GM12878 (cell line): Measurements from ENCODE around the gene POTEF. TPM values are rescaled to one million over a fixed set of nuclear protein-coding genes. Genes with fewer than 3 reads are reported as not detected.
"Not testable (repeated sequence)": the region's sequence is repeated elsewhere in the genome, so short reads cannot be mapped to it uniquely, and the experiment has no call there.

Source experiments
- ATAC-seq: fragments of 200-7000 bp; cut with Tn5 transposase; 3 replicates; pipeline ENCODE4 v1.9.1; 2020; ENCODE audit warnings: mild to moderate bottlenecking, moderate library complexity
- BruUV-seq: library from RNA; stranded (reverse); fragments of 400-500 nt; replicated peaks from 2 replicates; lab custom pipeline; 2021; lab: Mats Ljungman, UMichigan
- CTCF ChIA-PET: fragments of 300-600 bp; sonication (Branson Sonifier 250); formaldehyde crosslinking; extraction: SDS; loops from one replicate; lab custom pipeline; 2021; ENCODE audit warnings: inconsistent platforms; lab: Yijun Ruan, JAX
- POLR2A ChIA-PET: fragments of 350-600 bp; formaldehyde crosslinking; extraction: SDS; loops from one replicate; lab custom pipeline; 2021; ENCODE audit warnings: inconsistent platforms; lab: Charles Lee
- RAD21 ChIA-PET: fragments of 300-600 bp; sonication (Branson Sonifier 250); formaldehyde crosslinking; loops from one replicate; lab custom pipeline; 2023; ENCODE audit warnings: antibody characterized with exemption; ENCODE audit not compliant: unreplicated experiment; lab: Charles Lee
- SMC1A ChIA-PET: fragments of 300-600 bp; sonication (Branson Sonifier 250); formaldehyde crosslinking; loops from one replicate; lab custom pipeline; 2023; ENCODE audit not compliant: unreplicated experiment, uncharacterized antibody; lab: Charles Lee
- DNase-seq: peaks from one replicate; pipeline ENCODE4 v3.0.0-alpha.2; 2011; ENCODE audit warnings: low read depth, low spot score
- FAIRE-seq: peaks from 3 replicates; lab custom pipeline; 2011; peaks lifted over from hg19 to GRCh38; lab: Jason Lieb, UNC
- H2AFZ ChIP-seq: 2 replicates; pipeline ENCODE4 v1.6.0; 2011; ENCODE audit warnings: low read depth, low read length, control low read depth; ENCODE audit not compliant: control insufficient read depth
- H3K27ac ChIP-seq: 2 replicates; pipeline ENCODE4 v1.5.1; 2011; ENCODE audit warnings: control low read depth; ENCODE audit not compliant: control insufficient read depth, insufficient read depth
- H3K27me3 ChIP-seq, 2 experiments: replicated peaks in 1 of 2; 2 replicates each; pipeline versions ENCODE4 v1.6.0 to v1.6.1; 2011; ENCODE audit warnings: low read length in 1 of 2; ENCODE audit not compliant: control insufficient read depth in 2 of 2, insufficient read depth in 2 of 2
- H3K36me3 ChIP-seq, 2 experiments: 2 replicates each; pipeline ENCODE4 v1.5.1; 2011; ENCODE audit warnings: low read length in 1 of 2; ENCODE audit not compliant: control insufficient read depth in 2 of 2, insufficient read depth in 2 of 2
- H3K4me1 ChIP-seq: 2 replicates; pipeline ENCODE4 v1.6.1; 2011; ENCODE audit warnings: mild to moderate bottlenecking, low read length, moderate library complexity, mixed read lengths; ENCODE audit not compliant: control insufficient read depth, insufficient read depth
- H3K4me2 ChIP-seq: 2 replicates; pipeline ENCODE4 v1.6.0; 2011; ENCODE audit warnings: control low read depth; ENCODE audit not compliant: control insufficient read depth, insufficient read depth
- H3K4me3 ChIP-seq: fragments of 200-600 bp; sonication (generic); 2 replicates; pipeline ENCODE4 v1.5.1; 2016
- H3K79me2 ChIP-seq: 2 replicates; pipeline ENCODE4 v1.6.0; 2011; ENCODE audit warnings: low read length; ENCODE audit not compliant: control insufficient read depth, insufficient read depth
- H3K9ac ChIP-seq: 2 replicates; pipeline ENCODE4 v1.8.0; 2011; ENCODE audit warnings: low read length, control low read depth, mixed read lengths; ENCODE audit not compliant: control insufficient read depth, insufficient read depth
- H3K9me3 ChIP-seq: replicated peaks from 3 replicates; pipeline ENCODE4 v1.5.1; 2011; ENCODE audit warnings: mild to moderate bottlenecking, low read length; ENCODE audit not compliant: control insufficient read depth, insufficient read depth
- H4K20me1 ChIP-seq: 2 replicates; pipeline ENCODE4 v1.6.0; 2011; ENCODE audit not compliant: control insufficient read depth, insufficient read depth
- WGBS: methylation state at CpG from one replicate; pipeline ENCODE4 v1.1.6; 2016; ENCODE audit warnings: low lambda C conversion rate; ENCODE audit not compliant: insufficient replicate concordance, insufficient coverage; ENCODE audit errors: missing lambda C conversion rate; 5-methylcytosine and 5-hydroxymethylcytosine counted together
- in situ Hi-C: fragments of 300-500 bp; cut with MboI; formaldehyde crosslinking; loops from 9 replicates; pipeline ENCODE4 v1.14.3; 2018; ENCODE audit warnings: mixed read lengths
- intact Hi-C: fragments of 100-400 bp; cut with micrococcal nuclease; formaldehyde crosslinking; loops from one replicate; pipeline ENCODE4 v1.14.2; 2022; ENCODE audit not compliant: unreplicated experiment
- polyA plus RNA-seq, 11 experiments: library from polyadenylated mRNA; depleted of rRNA in 4 of 11; unstranded in 6 of 11; stranded (reverse) in 5 of 11; fragments of >200 nt; fragmentation: Nextera tagmentation in 4 of 11; fragmentation: Illumina TruSeq in 1 of 11; extraction: Ambion mirVana in 4 of 11; extraction: Trizol in 1 of 11; gene quantifications; 1 replicate in 1 of 11; 2 replicates in 10 of 11; pipeline versions ENCODE4 v1.2.1 to v1.2.3, GENCODE V29; 2011 to 2016; ENCODE audit warnings: inconsistent platforms in 2 of 11, missing spikeins in 2 of 11, low read depth in 1 of 11
- total RNA-seq, 4 experiments: library from RNA; depleted of rRNA in 3 of 4; stranded (reverse); fragments of >200 nt in 3 of 4; fragmentation: Illumina TruSeq in 1 of 4; extraction: Trizol in 1 of 4; gene quantifications; 2 replicates each; pipeline versions ENCODE4 v1.2.1 to v1.2.3, GENCODE V29; 2013 to 2021

Gene POTEF
- total and polyA plus RNA-seq, 10 of the 15 experiments (the other 5 are each of a cell fraction or from before 2014, with no cell fraction given): 0.03 TPM; not detected in 9

DNA sequence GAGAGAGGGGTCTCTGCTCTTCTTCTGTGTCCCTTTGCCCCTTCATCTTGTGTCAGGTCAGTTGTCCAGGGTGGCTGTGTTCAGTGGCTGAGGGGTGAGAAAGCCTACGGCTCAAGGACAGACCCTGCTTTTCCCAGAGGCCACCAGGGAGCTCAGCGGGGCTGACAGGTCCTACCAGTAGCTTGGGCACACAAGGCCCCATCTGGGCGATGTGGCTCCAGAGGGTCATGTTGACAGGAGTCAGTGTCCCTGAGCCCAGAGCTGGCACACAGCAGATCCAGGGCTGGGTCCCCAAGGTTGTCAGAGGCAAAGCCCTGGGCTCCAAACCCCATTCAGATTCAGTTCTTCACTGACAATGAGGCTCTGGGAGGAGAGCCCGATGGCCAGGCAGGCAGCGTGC lies 8.1 kb upstream of the POTEF start:
- H3K27me3 ChIP-seq, H3K4me2 ChIP-seq, SMC1A ChIA-PET, POLR2A ChIA-PET, H2AFZ ChIP-seq, H3K9ac ChIP-seq, H4K20me1 ChIP-seq, intact Hi-C loops, H3K4me3 ChIP-seq, H3K79me2 ChIP-seq, H3K9me3 ChIP-seq, H3K4me1 ChIP-seq, H3K27ac ChIP-seq, CTCF ChIA-PET, ATAC-seq, FAIRE-seq, RAD21 ChIA-PET, BruUV-seq, H3K36me3 ChIP-seq, DNase-seq: not testable (repeated sequence)
- WGBS: 43% methylated on average over 5 of the region's 5 CpGs
- in situ Hi-C loops: loop anchor here (5.0 kb wide), 2 partner anchors 1390 to 1415 kb away; partner anchors contain the start of gene CCDC74A

DNA sequence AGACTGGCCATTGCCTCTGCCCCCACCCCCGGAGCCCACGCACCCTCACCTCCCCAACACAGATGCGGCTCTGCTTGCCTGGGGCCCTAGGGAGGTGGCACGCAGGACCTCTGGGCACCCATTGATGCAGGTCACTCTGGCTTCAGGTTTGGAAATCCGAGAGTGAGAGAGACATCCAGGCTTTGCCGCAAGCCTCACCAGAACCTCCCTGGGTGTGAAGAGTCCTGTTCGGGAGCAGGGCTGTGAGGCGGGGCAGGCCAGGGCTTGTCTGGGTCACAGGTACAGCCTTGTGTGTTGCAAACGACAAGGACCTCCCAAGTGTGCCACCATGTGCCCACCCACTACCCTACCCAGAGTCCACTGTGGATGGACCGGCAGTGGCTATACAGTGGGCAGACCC lies 7.5 kb upstream of the POTEF start:
- not testable (repeated sequence) for H3K27ac ChIP-seq

More for the DNA sequence above, 7.5 kb upstream of the POTEF start:
- H3K9me3 ChIP-seq, H3K4me1 ChIP-seq, H3K9ac ChIP-seq, CTCF ChIA-PET, H3K4me2 ChIP-seq, RAD21 ChIA-PET, SMC1A ChIA-PET, intact Hi-C loops, H3K79me2 ChIP-seq, H2AFZ ChIP-seq, H4K20me1 ChIP-seq, H3K36me3 ChIP-seq, FAIRE-seq, DNase-seq, BruUV-seq, ATAC-seq, H3K4me3 ChIP-seq, POLR2A ChIA-PET, H3K27me3 ChIP-seq: not testable (repeated sequence)
- 77% methylated on average over 5 of the region's 10 CpGs for WGBS
- in situ Hi-C loops: loop anchor here (5.0 kb wide), 2 partner anchors 1391 to 1416 kb away; partner anchors contain the start of gene CCDC74A
